ENCODE data around the gene ZBED2. TPM values are rescaled to one million over a fixed set of nuclear protein-coding genes. Genes with fewer than 3 reads are reported as not detected.

Gene ZBED2
- total and polyA plus RNA-seq, 2 donors (not counting 3 experiments of a cell fraction or from before 2014, with no cell fraction given): not detected

DNA sequence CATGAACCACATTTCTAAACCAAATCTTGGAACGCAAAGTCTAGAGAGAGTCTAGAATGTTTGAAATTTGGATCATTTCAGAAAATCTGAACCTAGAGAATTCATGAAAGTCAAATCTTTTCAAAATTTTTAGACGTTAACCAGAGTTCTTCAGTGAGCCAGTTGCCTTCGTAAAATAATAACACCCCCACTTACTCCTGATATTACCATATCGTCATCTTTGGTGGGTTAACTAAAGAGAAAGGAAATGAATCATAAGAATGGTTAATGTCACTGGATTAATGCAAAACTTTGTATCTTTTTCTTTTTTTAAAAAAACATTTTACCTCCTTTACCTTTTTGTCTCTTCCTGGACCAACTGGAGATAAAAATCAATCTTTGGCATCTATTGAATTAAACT is 1.2 kb upstream of the ZBED2 start:
- Histone ChIP-seq H2AFZ (ENCODE audit: low read depth, low read length) (no peak overlapping the region), H3K36me3 (ENCODE audit: control insufficient read depth in 2 of 2, extremely low read depth in 1 of 2, insufficient read depth in 2 of 2, low read length in 2 of 2) (no peaks in the 10 kb centered on the region), H3K4me1 (ENCODE audit: control insufficient read depth, extremely low read depth, insufficient read depth, low read length) (no peaks in the 10 kb centered on the region), H4K20me1 (replicated peaks; ENCODE audit: control insufficient read depth, extremely low read depth, insufficient read depth, low read length) (no peaks in the 10 kb centered on the region), H3K9ac (replicated peaks; ENCODE audit: extremely low read depth, insufficient read depth, low read length) (no peak overlapping the region), H3K79me2 (ENCODE audit: control insufficient read depth, insufficient read depth, low read length) (no peaks in the 10 kb centered on the region), H3K4me3 (replicated peaks in 1 of 3; ENCODE audit: insufficient read depth in 1 of 3, low read depth in 1 of 3, low read length in 3 of 3) (no peak overlapping the region), H3K27me3 (ENCODE audit: control insufficient read depth in 2 of 2, insufficient read depth in 2 of 2, low read length in 2 of 2) (peaks cover 2 to 3% of the 10 kb centered on the region in 2 experiments), H3K4me2 (ENCODE audit: insufficient read depth, low read length) (no peak overlapping the region), H3K27ac (ENCODE audit: insufficient read depth, low read depth, low read length) (no peak overlapping the region), H3K9me3 (replicated peaks; ENCODE audit: control insufficient read depth, insufficient read depth, low read length) (no peaks in the 10 kb centered on the region), H3K9me1 (replicated peaks; ENCODE audit: control insufficient read depth, extremely low read depth, insufficient read depth, low read length) (no peaks in the 10 kb centered on the region)
- FAIRE-seq (no peak), DNase-seq (ENCODE audit: low read depth, low spot score) (no peak)
- intact Hi-C loops (cut with micrococcal nuclease) (no loop called here), dilution Hi-C loops (cut with MboI; ENCODE audit: extremely low pct_ligation_motif_present, low sequenced_read_pairs) (no loop called here)
- no TSS peak for BruUV-seq (replicated peaks)
- TF ChIP-seq, protein P1, sequence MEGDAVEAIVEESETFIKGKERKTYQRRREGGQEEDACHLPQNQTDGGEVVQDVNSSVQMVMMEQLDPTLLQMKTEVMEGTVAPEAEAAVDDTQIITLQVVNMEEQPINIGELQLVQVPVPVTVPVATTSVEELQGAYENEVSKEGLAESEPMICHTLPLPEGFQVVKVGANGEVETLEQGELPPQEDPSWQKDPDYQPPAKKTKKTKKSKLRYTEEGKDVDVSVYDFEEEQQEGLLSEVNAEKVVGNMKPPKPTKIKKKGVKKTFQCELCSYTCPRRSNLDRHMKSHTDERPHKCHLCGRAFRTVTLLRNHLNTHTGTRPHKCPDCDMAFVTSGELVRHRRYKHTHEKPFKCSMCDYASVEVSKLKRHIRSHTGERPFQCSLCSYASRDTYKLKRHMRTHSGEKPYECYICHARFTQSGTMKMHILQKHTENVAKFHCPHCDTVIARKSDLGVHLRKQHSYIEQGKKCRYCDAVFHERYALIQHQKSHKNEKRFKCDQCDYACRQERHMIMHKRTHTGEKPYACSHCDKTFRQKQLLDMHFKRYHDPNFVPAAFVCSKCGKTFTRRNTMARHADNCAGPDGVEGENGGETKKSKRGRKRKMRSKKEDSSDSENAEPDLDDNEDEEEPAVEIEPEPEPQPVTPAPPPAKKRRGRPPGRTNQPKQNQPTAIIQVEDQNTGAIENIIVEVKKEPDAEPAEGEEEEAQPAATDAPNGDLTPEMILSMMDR (IDR thresholded peaks at IDR 0.05; ENCODE audit: extremely low read depth in 1 of 2, insufficient read depth in 1 of 2, low read depth in 1 of 2, low read length in 2 of 2): no peak
- TF ChIP-seq POLR2AphosphoS5 (IDR thresholded peaks at IDR 0.05; ENCODE audit: insufficient read depth, low read depth, low read length) (no peak), MYC (IDR thresholded peaks at IDR 0.05; ENCODE audit: low read depth, low read length) (no peak), JUN (IDR thresholded peaks at IDR 0.05; ENCODE audit: borderline replicate concordance, insufficient read depth, insufficient read length, low read depth) (no peak), POLR2A (IDR thresholded peaks at IDR 0.05; ENCODE audit: low read depth, low read length) (no peak), EZH2 (IDR thresholded peaks at IDR 0.05; ENCODE audit: borderline replicate concordance, low read depth, low read length, severe bottlenecking) (no peak), GATA2 (IDR thresholded peaks at IDR 0.05; ENCODE audit: insufficient read depth, insufficient read length, low read depth, low read length) (no peak), FOS (IDR thresholded peaks at IDR 0.05; ENCODE audit: borderline replicate concordance, insufficient read depth, low read length) (no peak)
- TF ChIP-seq, protein P2, sequence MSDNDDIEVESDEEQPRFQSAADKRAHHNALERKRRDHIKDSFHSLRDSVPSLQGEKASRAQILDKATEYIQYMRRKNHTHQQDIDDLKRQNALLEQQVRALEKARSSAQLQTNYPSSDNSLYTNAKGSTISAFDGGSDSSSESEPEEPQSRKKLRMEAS (IDR thresholded peaks at IDR 0.05; ENCODE audit: insufficient read depth, insufficient read length): no peak
- CTCF ChIA-PET: no interaction called here
- POLR2A ChIA-PET: no interaction called here

Data from endothelial cell of umbilical vein (primary cell).